Middle frontal gyrus (tissue), 1 donor: ENCODE data around the gene L3MBTL4.
"Not testable (repeated sequence)": the region's sequence is repeated elsewhere in the genome, so short reads cannot be mapped to it uniquely, and the experiment has no call there.

Experiments used
- DNase-seq: peaks from one replicate; pipeline ENCODE4 v3.0.0-alpha.2; 2015; ENCODE audit warnings: low spot score; ENCODE audit errors: extremely low spot score

Gene L3MBTL4

DNA sequence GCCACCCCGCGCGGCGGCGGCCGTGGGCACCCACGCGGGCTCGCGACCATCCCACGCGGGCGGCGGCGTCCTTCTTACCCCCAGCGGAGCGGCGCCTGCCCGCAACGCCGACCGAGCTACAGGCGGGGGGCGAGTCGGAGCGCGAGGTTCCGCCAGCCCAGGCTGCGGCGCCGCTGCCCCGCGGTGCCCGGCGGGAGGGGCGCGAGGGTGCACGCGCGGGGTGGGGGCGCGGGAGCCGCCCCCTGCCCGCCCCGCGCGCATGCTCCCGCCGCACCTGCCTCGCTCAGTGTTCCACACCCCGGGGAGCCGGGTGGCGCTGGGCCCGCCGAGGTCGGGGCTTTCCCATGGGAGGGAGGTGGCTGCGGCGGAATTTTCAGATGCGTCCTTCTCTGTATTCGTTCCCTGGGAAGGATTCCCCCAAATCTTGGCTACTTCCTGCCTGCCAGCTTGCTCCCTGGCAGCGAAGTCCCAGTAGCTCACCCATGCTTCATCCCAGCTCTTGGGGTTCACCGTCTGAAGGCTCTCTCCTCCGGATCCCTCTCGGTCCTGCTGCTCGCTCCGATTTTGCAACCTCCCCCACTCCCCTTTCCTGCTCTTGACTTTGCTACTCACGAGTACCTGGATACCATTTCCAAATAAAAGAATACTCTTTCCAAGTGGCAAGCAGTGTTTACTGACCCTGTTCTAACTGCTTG is at the start of gene L3MBTL4:
Gene L3MBTL4 (minus strand): TSS at position 189 of the 695 bp plus-strand sequence. CDS start 103,286 bp downstream, outside the sequence.
- DNase-seq: no peak

DNA sequence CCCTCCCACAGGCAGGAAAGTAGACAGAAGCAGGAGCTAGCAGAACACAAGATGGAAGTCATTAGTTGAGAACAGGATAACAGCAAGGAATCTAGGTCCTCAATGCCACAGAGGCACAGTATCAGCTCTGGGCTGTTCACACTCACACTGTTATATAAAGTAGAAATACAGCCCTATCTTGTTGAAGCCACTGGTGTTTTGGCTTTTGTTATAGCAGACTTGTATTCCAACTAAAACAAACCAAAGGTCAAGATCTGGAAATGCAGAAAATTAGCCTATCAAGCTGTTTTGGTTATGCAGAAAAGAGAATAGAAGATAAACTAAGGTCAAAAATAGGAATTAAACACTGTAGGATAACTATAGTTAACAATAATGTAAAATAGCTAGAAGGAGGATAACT is 37.5 kb upstream of the L3MBTL4 start:
- no peak for DNase-seq

DNA sequence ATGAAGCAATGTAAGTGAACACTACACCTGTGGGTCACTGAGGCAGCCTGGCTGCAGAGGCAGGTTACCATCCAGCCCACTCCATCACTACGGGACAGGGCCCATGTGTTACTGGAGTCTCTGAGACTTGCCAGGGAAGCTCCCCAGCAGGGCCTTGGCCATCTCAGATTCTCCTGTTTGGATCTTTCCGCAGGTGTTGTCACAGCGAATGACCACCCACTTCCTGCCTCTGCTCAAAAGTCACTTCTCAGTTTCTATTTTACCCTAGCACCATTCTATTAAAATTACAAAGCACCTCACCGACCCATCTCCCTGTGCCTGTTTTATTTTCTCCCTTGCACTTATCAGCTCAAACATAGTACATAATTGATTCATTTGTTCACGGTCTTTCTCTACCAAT is 34.5 kb upstream of the L3MBTL4 start:
- no peak for DNase-seq

DNA sequence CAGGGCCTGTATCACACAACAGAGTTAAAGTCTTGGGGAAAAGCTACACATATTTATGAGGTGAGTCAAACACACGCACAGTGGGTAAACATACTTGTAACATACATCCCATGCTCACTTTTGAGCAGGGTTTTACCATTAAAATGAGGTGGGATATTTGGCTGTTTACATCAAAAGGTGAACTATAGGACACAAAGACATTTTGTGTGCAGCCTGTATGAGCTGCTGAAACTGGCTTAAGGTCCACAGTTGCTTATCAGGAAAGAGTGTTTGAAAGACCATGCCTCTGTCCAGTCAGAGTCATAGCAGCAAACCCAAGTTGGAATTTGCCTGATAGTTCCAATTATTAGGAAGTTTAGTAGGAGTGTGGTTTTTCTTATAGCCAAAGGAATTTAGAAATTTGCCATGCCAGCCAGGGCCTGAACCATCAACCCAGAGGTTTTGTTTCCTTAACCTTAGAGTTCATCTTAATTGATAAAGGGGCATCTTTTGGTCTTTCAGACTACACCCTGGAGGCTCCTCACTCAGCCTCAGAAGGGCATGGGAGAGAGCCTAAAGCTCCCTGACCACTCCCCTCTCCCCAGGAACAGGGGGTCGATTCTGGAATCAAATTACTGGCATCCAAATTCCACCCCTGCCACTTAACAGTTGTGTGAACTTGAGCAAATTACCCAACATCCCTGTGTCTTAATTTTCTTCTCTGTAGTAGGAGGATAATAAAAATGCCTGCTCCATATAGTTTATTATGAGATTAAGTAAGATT is 29.9 kb upstream of the L3MBTL4 start:
- no peak for DNase-seq

DNA sequence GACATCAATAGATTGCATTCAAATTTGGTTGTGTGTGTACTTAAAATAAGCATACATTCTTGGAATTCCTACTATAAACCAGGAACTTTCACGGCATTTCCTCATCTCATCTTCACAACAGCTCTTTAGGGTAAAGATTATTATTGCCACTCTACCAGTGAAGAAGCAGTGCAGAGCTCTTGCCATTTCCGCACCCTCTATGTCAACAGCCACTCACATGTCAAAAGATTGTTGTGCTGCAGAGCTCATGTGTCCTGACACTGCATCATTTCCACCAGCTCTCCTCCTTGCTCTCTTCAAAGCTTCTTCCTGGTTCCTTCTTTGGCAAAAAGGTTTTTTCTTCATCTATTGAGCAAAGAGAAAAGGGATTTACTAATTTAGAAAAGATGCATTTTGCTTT is 26.5 kb upstream of the L3MBTL4 start:
- no peak for DNase-seq

DNA sequence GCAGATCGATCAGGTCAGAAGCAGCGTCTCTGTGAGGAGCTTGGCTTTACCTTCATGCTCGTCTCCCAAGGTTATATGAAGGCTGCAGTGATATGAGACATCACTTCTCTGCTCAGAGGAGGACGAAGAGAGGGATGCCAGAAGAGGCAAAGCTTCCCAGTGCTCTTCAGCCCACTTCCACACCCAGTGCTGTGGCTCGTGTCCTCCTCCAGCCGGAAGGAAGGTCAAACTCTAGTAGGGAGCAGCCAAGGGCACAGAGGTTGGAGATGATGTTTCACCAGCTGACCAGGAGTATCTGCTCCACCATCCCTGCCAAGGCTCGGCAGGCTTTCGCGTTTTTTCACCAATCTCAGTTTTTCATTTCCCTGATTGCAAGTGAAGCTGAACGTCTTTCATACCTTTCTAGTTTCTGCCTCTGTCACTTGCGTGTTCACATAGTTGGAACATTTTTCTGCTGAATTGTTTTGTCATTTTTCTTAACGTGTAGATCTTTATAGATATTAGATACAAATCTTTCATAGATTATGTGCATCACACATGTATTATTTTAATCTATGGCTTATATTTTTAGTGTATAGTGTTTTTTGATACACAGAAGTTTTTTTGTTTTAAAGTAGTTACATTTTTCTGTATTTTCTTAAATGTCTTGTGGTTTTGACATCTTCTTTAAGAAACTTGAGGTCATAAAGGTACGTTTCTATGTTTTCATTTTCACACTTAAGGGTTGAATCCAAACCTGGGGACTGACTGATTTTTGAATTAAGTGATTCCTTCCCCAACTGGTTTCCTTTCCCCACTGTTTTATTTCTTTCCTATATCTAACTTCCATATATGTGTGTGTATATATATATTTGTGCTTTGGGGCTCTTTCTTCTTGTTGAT is 23.5 kb upstream of the L3MBTL4 start:
- no peak for DNase-seq

DNA sequence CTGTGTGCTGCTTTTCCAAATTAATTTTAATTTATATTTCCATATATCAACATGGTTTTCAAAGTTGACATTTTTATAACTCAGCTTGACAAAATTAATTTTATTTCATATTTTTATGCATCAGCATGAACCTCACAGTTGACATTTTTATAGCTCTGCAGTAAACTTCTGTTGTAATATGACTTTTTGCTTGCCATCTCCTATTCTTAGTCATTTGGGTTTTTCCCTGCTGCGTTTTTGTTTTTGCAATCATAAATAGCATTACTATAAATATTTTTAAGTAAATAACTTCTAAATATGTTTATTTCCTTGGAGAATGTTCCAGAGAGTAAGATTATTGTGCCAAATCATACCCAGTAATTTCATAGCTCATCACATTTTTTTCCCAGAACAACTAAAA is 21.0 kb upstream of the L3MBTL4 start:
- no peak for DNase-seq

DNA sequence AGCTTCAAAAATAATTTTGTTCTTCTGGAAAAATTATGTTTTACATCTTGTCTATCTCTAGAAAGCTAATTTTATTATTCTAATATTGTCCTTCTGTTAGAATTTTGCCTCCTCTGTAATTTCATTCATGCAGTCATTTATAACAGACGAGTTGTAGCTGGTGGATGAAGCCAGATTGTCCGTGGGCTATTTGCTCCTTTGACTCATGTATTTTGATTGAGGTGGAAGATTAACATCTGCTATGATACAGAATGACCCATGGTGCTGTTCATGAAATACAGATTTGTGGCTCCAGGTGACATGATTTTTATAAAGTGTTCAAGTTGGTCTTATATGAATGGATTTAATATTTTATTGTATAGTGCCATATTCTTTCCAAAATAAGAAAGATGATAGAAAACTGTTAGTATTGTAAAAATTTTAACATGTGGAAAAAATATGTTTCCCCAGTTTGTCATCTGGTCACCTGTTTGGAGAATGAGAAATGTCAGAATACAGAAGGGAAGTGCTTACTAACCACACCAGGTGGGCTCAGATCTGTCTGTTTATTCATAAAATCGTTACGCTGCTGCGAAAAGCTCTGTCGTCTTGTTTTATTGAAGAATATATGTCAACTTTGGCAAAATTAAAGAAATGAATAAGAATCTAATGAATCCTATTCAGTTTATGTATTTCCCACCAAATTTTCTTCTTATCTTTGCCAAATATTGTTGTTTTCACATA is 20.4 kb upstream of the L3MBTL4 start:
- DNase-seq: no peak

DNA sequence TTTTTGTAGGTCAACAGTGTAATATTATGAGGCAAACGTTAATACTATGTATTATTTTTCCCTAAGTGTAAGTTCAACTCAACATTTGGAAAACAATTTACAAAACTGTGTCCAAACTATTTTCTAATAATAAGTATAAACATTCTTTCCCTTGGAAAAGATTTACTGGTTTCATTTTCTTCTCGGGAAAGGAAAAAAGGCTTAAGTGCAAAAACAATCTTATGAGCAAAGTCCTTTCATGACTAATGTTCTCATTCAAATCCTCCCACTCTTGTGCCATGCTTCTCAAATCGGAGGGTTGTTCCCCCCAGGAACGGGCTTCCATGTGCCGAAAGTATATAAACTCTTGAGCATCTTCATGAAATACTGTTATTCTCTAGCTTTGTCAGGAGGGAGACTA is 19.8 kb upstream of the L3MBTL4 start:
- DNase-seq: no peak

DNA sequence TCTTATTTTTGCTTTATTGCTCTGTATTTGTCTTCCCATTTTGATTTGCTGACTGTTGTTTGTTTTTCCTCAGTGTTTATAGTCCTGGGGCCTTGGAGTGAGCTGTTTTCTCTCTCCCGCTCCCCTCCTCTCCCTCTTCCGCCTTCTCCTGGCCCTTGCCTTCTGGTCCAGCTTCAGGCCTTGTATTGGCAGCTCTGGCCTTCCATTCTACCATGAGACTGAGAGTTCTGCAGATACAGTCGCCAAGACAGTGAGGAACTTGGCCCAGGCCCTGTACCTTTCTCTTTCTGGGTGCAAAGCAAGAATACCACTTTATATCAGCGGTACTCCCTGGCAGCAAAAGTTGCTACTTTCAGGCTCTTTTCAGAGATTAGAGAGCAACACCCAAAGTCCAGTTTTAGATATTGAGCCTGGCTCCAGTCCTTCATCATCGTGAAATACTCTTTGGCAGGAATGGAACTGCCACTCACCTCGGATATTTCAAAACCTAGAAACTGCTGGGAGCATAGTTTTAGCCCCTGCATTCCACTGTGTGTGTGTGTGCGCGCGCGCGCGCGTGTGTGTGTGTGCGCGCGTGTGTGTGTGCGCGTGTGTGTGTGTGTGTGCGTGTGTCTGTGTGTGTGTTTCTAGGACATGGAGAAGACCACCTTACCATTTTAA is 17.1 kb upstream of the L3MBTL4 start:
- no peak for DNase-seq

DNA sequence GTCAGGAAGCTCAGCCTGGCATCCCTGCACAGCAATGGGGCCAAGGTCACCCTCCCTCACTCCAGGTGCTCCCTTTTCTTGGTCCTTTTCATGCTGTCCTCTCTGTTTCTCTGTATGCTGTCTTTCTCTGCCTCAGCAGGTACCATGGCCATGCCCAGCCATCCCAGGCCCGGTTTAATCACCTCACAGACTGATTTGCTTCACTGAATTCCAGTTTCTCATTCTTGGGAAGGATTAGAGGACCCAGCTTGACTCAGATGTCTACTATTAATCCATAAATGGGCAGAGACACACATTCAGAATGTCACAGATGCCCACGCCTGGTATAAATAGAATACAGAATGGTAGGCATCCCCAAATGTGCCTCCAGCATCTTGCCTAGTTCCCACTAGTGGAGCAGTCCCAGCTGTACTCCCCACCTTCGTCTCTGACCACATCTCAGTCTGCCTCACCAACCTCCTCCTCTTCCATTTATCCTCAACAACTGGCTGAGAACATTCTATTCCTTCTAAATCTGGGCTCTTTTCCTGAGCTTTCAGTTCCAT is 14.2 kb upstream of the L3MBTL4 start:
- no peak for DNase-seq

DNA sequence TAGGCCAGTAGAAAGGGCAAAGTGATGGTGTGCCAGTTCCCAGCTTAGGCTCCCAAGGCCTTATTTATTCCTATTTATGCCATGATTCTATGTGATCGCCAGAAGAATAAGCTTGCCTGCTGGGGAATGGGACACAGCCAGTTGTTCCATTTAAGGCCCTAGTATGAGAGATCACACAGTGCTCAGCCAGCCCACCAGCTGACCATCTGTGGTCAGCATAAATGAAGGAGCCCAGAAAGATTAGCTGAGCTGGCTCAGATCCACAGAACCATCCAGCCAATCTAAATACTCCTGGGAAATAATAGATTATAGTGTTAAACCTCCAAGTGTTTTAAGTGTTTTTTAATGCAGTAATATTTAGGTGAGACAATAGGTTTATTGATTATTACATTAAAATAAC is 12.6 kb upstream of the L3MBTL4 start:
- no peak for DNase-seq

DNA sequence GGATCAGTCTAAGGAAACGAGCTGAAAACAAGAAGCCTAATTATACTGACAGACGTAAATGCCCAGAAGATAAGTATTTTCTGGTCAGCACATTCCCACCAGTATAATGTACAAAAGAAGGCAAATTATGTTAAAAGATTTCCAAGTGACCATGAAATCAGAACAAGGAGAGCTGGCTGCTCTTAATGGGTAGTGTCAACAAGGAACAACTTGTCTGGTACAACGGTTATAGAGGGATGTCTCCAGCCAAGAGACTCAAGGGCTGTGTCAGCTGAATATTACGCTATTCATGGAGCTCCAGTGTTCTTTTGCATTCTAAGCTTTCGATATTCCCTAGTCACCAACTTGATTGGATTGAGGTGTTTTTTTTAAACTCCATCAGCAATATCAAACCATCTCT is 8.6 kb upstream of the L3MBTL4 start:
- no peak for DNase-seq

DNA sequence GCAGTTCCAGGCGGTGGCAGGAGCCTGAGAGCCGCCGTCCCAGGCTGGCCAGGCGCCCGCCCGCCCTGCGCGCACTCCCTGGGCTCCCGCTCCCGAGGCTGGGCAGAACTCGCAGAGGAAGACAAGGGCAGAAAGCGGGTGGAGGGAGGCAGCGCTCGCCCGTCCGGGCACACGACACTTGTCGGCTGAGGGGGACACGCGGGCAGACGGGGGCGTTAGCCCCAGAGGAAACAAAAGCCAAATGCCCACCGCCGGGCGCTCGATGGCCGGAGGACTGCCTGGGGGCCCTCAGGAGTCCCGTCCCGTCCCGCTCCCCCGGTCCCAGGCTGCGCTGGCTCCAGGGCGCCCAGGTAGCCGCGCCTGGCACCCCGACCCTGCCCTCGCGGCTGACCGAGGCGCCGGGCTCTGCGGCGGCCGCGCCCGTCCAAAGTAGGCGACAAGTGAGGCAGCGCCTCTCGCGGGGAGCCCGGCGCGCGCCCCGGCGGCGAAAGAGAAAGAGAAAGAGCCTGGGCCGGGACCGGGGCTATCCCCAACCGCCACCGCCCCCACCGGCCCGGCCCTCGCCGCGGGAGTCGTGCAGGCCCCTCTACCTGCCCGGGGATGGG is 491 bp downstream of the L3MBTL4 start:
- no peak for DNase-seq

DNA sequence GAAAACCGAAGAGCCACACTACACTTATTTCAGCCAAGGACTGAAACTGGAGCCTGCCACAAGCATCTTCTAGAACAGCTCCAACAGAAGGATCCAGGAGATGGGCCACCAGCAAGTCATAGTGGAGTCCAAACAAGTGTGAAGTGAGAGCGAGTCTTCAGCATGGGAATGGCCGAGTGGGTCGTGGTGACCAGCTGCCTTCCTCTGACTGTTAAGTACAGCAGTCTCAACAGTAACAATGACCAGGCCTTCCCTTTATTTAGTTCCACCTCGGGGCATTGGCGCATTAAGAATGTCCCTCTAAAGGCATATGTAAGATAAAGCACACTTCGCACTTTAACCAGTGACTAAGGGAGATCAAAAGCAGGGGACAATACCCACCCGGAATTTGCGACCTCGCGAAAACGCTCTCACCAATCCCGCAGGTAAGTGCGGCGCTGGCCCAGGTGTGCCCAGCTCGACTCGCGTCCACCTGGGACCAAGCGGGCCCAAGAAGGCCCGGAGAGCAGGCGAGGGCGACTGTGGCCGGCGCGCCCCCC is 1.1 kb downstream of the L3MBTL4 start:
- DNase-seq: no peak

DNA sequence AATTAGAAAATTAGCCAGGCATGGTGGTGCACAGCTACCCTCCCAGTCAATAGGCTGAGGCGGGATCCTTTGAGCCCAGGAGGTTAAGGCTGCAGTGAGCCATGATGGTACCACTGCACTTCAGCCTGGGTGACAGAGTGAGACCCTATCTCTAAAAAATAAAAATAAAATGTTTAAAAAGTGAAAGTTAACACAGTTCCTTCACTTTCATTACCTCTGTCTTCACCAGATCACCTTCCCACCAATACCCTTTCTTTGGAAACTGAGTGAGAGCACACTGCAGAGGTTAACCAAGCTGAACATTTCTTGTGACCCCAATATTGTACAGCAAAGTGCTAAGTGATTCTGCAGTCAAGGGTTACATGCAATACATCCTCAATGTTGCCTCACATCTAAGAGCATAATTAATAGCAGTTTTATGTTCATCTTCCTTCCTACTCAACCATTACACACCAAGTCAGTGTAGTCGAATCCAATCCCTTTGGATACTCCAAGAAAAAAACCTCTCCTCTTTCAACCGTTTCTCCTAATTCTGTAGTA is 1.7 kb downstream of the L3MBTL4 start:
- DNase-seq: no peak

DNA sequence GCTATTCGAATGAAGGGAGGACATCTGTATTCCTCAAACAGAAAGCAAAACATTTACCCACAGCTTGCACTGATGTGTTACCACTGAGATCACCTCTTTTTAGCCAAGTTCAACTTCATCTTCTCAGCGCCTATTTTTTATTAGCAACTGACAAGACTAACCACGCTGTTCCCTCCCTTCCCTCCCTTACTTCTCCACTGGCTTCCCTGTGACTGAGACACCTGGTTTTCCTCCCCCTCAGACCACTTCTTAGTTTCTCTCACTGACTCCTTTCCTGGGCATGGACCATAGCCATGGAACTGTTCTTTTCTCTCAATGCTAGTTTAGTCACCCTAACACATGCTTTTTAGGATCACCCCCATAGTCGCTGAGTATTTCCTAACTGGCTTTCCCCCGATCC is 3.3 kb downstream of the L3MBTL4 start:
- no peak for DNase-seq

DNA sequence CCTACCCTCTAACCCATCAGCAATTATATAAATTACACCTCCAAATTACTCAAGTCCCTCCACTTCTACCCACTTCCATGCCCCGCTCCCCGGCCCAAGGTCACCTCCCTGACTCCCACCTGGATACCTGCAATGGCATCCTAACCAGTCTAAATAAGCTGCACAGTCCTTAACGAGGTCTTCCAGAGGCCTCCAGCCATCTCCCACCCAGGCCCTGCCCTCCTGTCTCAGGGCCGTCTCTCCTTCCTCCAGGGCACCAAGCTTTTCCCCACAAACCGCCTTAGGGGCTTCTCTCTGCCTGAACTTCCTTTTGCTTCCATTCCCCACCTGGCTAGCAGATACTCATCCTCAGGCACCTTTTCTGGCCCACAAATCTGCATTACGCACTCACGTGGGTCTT is 4.8 kb downstream of the L3MBTL4 start:
- DNase-seq: no peak

DNA sequence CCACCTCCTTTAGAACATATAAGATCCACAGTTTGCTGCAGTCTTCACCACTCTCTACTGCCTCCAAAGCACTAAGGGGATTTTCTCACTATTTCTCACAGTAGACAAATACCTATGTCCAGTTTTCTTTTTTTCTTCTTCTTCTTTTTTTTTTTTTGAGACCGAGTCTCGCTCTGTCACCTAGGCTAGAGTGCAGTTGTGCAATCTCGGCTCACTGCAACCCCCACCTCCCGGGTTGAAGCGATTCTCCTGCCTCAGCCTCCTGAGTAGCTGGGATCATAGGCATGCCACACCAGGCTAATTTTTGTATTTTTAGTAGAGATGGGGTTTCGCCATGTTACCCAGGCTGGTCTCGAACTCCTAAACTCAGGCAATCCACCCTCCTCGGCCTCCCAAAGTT is 6.2 kb downstream of the L3MBTL4 start:
- not testable (repeated sequence) for DNase-seq
